ENCODE data around the gene C9orf72. TPM values are rescaled to one million over a fixed set of nuclear protein-coding genes. Genes with fewer than 3 reads are reported as not detected.

The C9orf72 gene
- total and polyA plus RNA-seq, 2 donors from 2014 or later = 5.6 to 16.1 TPM

- H3K4me3 ChIP-seq (ENCODE audit: low read length in 3 of 3) = no peak overlapping the region
- TF ChIP-seq CTCF (IDR thresholded peaks at IDR 0.05; ENCODE audit: borderline replicate concordance, extremely low read depth, insufficient read depth) = no peak
- FAIRE-seq = no peak
- H3K4me1 ChIP-seq (ENCODE audit: control insufficient read depth in 2 of 3, insufficient read depth in 2 of 3, low read depth in 1 of 3, low read length in 3 of 3) = no peaks in the 10 kb centered on the region
- no peak overlapping the region for H3K9ac ChIP-seq (ENCODE audit: low read length in 3 of 3)
- no peaks in the 10 kb centered on the region for H3K27me3 ChIP-seq (ENCODE audit: control insufficient read depth, insufficient read depth, low read length)
- no peaks in the 10 kb centered on the region for H3K9me3 ChIP-seq (ENCODE audit: control insufficient read depth in 2 of 3, insufficient read depth in 1 of 3, low read length in 3 of 3)
- intact Hi-C loops (cut with DNase I) = no loop called here
- DNase-seq = no peak
- H3K27ac ChIP-seq (ENCODE audit: low read depth in 2 of 2, low read length in 2 of 2) = no peak overlapping the region
- no peaks in the 10 kb centered on the region for H3K36me3 ChIP-seq (ENCODE audit: control insufficient read depth in 2 of 3, insufficient read depth in 3 of 3, low read length in 3 of 3)
These were observed 62.5 kb downstream of the C9orf72 start for GRCh38 chr9:27510780-27511179.

- Histone ChIP-seq H3K4me3 (ENCODE audit: low read length in 3 of 3) (no peak overlapping the region), H3K27me3 (ENCODE audit: control insufficient read depth, insufficient read depth, low read length) (no peaks in the 10 kb centered on the region), H3K36me3 (ENCODE audit: control insufficient read depth in 2 of 3, insufficient read depth in 3 of 3, low read length in 3 of 3) (no peaks in the 10 kb centered on the region), H3K4me1 (ENCODE audit: control insufficient read depth in 2 of 3, insufficient read depth in 2 of 3, low read depth in 1 of 3, low read length in 3 of 3) (no peaks in the 10 kb centered on the region), H3K9me3 (ENCODE audit: control insufficient read depth in 2 of 3, insufficient read depth in 1 of 3, low read length in 3 of 3) (peaks cover 0 to 5% (median 0%) of the 10 kb centered on the region in 3 donors), H3K9ac (ENCODE audit: low read length in 3 of 3) (no peak overlapping the region), H3K27ac (ENCODE audit: low read depth in 2 of 2, low read length in 2 of 2) (no peak overlapping the region)
- TF ChIP-seq CTCF (IDR thresholded peaks at IDR 0.05; ENCODE audit: borderline replicate concordance, extremely low read depth, insufficient read depth) = no peak
- no peak for DNase-seq
- intact Hi-C loops (cut with DNase I) = no loop called here
- no peak for FAIRE-seq
These were observed 66.3 kb downstream of the C9orf72 start for GRCh38 chr9:27506981-27507380.

- intact Hi-C loops (cut with DNase I) = no loop called here
- no peak for TF ChIP-seq CTCF (IDR thresholded peaks at IDR 0.05; ENCODE audit: borderline replicate concordance, extremely low read depth, insufficient read depth)
- peaks cover 0 to 5% (median 0%) of the 10 kb centered on the region in 3 donors for H3K9me3 ChIP-seq (ENCODE audit: control insufficient read depth in 2 of 3, insufficient read depth in 1 of 3, low read length in 3 of 3)
- no peak for DNase-seq
- H3K27me3 ChIP-seq (ENCODE audit: control insufficient read depth, insufficient read depth, low read length) = no peaks in the 10 kb centered on the region
- no peak for FAIRE-seq
- no peaks in the 10 kb centered on the region for H3K4me1 ChIP-seq (ENCODE audit: control insufficient read depth in 2 of 3, insufficient read depth in 2 of 3, low read depth in 1 of 3, low read length in 3 of 3)
- H3K27ac ChIP-seq (ENCODE audit: low read depth in 2 of 2, low read length in 2 of 2) = no peak overlapping the region
- no peaks in the 10 kb centered on the region for H3K36me3 ChIP-seq (ENCODE audit: control insufficient read depth in 2 of 3, insufficient read depth in 3 of 3, low read length in 3 of 3)
- no peak overlapping the region for H3K4me3 ChIP-seq (ENCODE audit: low read length in 3 of 3)
- no peak overlapping the region for H3K9ac ChIP-seq (ENCODE audit: low read length in 3 of 3)
These were observed 67.5 kb downstream of the C9orf72 start for GRCh38 chr9:27505744-27506161.

- H3K4me3 ChIP-seq (ENCODE audit: low read length in 3 of 3) = no peak overlapping the region
- H3K9ac ChIP-seq (ENCODE audit: low read length in 3 of 3) = no peak overlapping the region
- intact Hi-C loops (cut with DNase I) = no loop called here
- FAIRE-seq (no peak), DNase-seq (no peak)
- peaks cover 0 to 5% (median 0%) of the 10 kb centered on the region in 3 donors for H3K9me3 ChIP-seq (ENCODE audit: control insufficient read depth in 2 of 3, insufficient read depth in 1 of 3, low read length in 3 of 3)
- TF ChIP-seq CTCF (IDR thresholded peaks at IDR 0.05; ENCODE audit: borderline replicate concordance, extremely low read depth, insufficient read depth) = no peak
- no peaks in the 10 kb centered on the region for H3K4me1 ChIP-seq (ENCODE audit: control insufficient read depth in 2 of 3, insufficient read depth in 2 of 3, low read depth in 1 of 3, low read length in 3 of 3)
- no peaks in the 10 kb centered on the region for H3K27me3 ChIP-seq (ENCODE audit: control insufficient read depth, insufficient read depth, low read length)
- no peaks in the 10 kb centered on the region for H3K36me3 ChIP-seq (ENCODE audit: control insufficient read depth in 2 of 3, insufficient read depth in 3 of 3, low read length in 3 of 3)
- no peak overlapping the region for H3K27ac ChIP-seq (ENCODE audit: low read depth in 2 of 2, low read length in 2 of 2)
These were observed 69.0 kb downstream of the C9orf72 start for GRCh38 chr9:27504259-27504658.
